A673 (cell line): Measurements from ENCODE around the gene STAM. TPM values are rescaled to one million over a fixed set of nuclear protein-coding genes. Genes with fewer than 3 reads are reported as not detected.

ENCODE experiments used
- BruUV-seq: library from RNA; stranded (reverse); fragments of 400-500 nt; replicated peaks from 2 replicates; lab custom pipeline; 2021; lab: Mats Ljungman, UMichigan
- CTCF ChIA-PET: fragments of 300-600 bp; sonication (Branson Sonifier 250); formaldehyde crosslinking; loops from one replicate; lab custom pipeline; 2022; ENCODE audit warnings: antibody characterized with exemption; lab: Charles Lee
- POLR2A ChIA-PET: fragments of 300-600 bp; sonication (Branson Sonifier 250); formaldehyde crosslinking; loops from one replicate; lab custom pipeline; 2022; ENCODE audit warnings: antibody characterized with exemption; ENCODE audit not compliant: low non-redundant PET; lab: Charles Lee
- DNase-seq: peaks from one replicate; pipeline ENCODE4 v3.0.0-alpha.2; 2015; ENCODE audit warnings: low spot score
- H3K27ac ChIP-seq: fragments of 200-600 bp; sonication (generic); 2 replicates; pipeline ENCODE4 v1.5.1; 2016; ENCODE audit warnings: mixed run types, low read depth, mild to moderate bottlenecking, mixed read lengths, antibody characterized with exemption, low read length; ENCODE audit not compliant: poor library complexity, severe bottlenecking
- H3K27me3 ChIP-seq: fragments of 200-600 bp; sonication (generic); replicated peaks from 2 replicates; pipeline ENCODE4 v1.6.1; 2017; ENCODE audit warnings: mixed run types, low read depth, mild to moderate bottlenecking, mixed read lengths, antibody characterized with exemption, low read length; ENCODE audit not compliant: insufficient read depth, poor library complexity
- H3K36me3 ChIP-seq: fragments of 200-600 bp; sonication (generic); 2 replicates; pipeline ENCODE4 v1.6.1; 2016; ENCODE audit warnings: mixed run types, mild to moderate bottlenecking, mixed read lengths, antibody characterized with exemption, low read length; ENCODE audit not compliant: insufficient read depth, poor library complexity, severe bottlenecking
- H3K4me1 ChIP-seq: fragments of 200-600 bp; sonication (generic); 2 replicates; pipeline ENCODE4 v1.6.1; 2017; ENCODE audit warnings: mixed run types, mild to moderate bottlenecking, mixed read lengths, antibody characterized with exemption, low read length; ENCODE audit not compliant: insufficient read depth, poor library complexity, severe bottlenecking
- H3K4me3 ChIP-seq: fragments of 200-600 bp; sonication (generic); 2 replicates; pipeline ENCODE4 v1.5.1; 2016; ENCODE audit warnings: low read depth, mixed run types, mild to moderate bottlenecking, mixed read lengths, low read length; ENCODE audit not compliant: poor library complexity, severe bottlenecking
- H3K9me3 ChIP-seq: fragments of 200-600 bp; sonication (generic); 2 replicates; pipeline ENCODE4 v1.6.1; 2016; ENCODE audit warnings: mixed run types, low read depth, mild to moderate bottlenecking, mixed read lengths, antibody characterized with exemption, low read length; ENCODE audit not compliant: poor library complexity, severe bottlenecking
- CTCF ChIP-seq: fragments of 300-800, 200-600 bp; sonication (generic); conservative IDR thresholded peaks from 2 replicates; pipeline ENCODE4 v1.5.1; 2017; ENCODE audit warnings: low read depth, mild to moderate bottlenecking, antibody characterized with exemption, low read length, moderate library complexity, mixed read lengths
- EZH2 ChIP-seq: fragments of 200-600 bp; sonication (generic); IDR thresholded peaks from 2 replicates; pipeline ENCODE4 v1.6.1; 2017; ENCODE audit warnings: borderline replicate concordance, low read depth, mild to moderate bottlenecking, mixed read lengths, antibody characterized with exemption, low read length; ENCODE audit not compliant: poor library complexity, severe bottlenecking
- intact Hi-C: fragments of 100-400 bp; cut with micrococcal nuclease; formaldehyde crosslinking; loops from one replicate; pipeline ENCODE4 v1.10.0; 2022; ENCODE audit not compliant: unreplicated experiment
- total RNA-seq: library from RNA; stranded (reverse); gene quantifications from 2 replicates; pipeline ENCODE4 v1.2.3, GENCODE V29; 2021

Gene STAM
- total RNA-seq, 1 experiment from 2014 or later = 37.4 TPM

DNA sequence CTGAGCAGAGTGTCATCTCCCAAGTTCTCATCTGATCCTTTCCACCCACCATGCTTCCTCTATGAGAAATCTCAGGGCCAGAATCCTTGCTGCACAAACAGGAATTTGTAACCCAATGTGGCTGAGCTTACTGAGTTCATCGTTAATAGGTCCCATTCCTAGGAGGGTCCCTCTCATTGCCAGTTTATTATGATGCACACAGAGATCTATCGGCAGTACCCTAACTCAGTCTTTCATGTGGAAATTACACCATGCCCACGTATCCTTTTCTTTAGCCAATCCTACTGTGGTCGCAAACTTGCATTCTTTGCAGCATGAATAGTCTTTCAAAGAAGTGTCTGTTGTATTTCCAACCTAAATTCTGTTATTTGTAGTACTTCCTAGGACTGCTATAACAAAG lies 120.2 kb downstream of the STAM start:
- TF ChIP-seq EZH2 (no peak), CTCF (no peak)
- H3K27me3 ChIP-seq = no peaks in the 10 kb centered on the region
- H3K9me3 ChIP-seq = no peaks in the 10 kb centered on the region
- H3K4me3 ChIP-seq = no peak overlapping the region
- intact Hi-C loops = no loop called here
- H3K4me1 ChIP-seq = no peaks in the 10 kb centered on the region
- no TSS peak for BruUV-seq
- POLR2A ChIA-PET = no interaction called here
- no peaks in the 10 kb centered on the region for H3K36me3 ChIP-seq
- DNase-seq = no peak
- CTCF ChIA-PET = no interaction called here
- H3K27ac ChIP-seq = no peak overlapping the region

GRCh38 chr10:17765602-17766001 lies 121.7 kb downstream of the STAM start:
- no TSS peak for BruUV-seq
- H3K27me3 ChIP-seq = no peaks in the 10 kb centered on the region
- H3K9me3 ChIP-seq = no peaks in the 10 kb centered on the region
- H3K36me3 ChIP-seq = no peaks in the 10 kb centered on the region
- intact Hi-C loops = no loop called here
- ChIA-PET POLR2A (no interaction called here), CTCF (no interaction called here)
- no peaks in the 10 kb centered on the region for H3K4me1 ChIP-seq
- H3K27ac ChIP-seq = no peak overlapping the region
- DNase-seq = no peak
- TF ChIP-seq EZH2 (no peak), CTCF (no peak)
- H3K4me3 ChIP-seq = no peak overlapping the region

Other genes with a start within 250 kb of the STAM start
- gene ST8SIA6, start 189.6 kb upstream of the STAM start, total RNA-seq = not detected in 2 replicates
- gene HACD1, start 26.8 kb upstream of the STAM start, total RNA-seq = 13.6 and 14.1 TPM in 2 replicates
- 0.06 and 0.13 TPM in 2 replicates for gene TMEM236, start 108.0 kb downstream of the STAM start, total RNA-seq
- 0.15 and 0.17 TPM in 2 replicates for gene MRC1, start 165.2 kb downstream of the STAM start, total RNA-seq